NCI-H526 treated with DMSO at 0.1 percent for 48 hours (cell line): Measurements from ENCODE around the gene LDHD.

ENCODE experiments used
- DNase-seq: peaks from one replicate; lab custom pipeline; 2025; lab: John Stamatoyannopoulos, UW

Gene LDHD

DNA sequence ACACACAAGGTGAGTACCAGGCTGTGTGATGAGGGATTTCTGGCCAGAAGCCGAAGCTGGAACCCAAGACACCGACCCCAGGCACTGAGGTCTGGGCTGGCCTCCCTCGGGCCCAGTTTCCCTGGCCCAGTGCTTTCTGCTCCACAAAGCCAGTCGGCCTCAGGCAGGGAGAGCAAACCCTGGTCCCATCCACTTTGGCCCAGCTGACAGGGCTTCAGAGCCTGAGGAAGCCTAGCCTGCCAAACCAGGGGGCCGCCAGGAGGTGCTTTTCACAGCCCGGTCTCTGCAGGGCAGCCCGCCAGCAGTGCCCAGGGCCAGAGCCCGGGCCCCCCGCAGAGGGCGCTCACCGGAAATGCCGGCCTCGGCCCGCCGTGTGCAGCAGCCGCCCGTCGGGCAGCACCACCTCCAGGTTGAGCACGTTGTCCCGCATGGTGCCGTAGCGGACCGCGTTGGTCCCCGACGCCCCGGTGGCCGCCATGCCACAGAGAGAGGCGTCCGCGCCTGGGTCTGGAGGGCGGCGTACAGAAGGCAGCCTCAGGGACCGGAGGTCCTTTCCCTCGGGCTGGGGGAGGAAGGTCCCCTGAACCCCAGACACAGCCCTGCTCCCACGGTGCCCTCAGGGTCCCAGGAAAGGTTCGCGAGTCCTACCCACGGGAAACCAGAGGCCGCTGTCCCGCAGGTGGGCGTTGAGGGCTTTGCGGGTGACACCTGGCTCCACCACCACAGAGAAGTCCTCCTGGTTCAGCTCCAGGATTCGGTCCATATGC, 2.2 kb downstream of the LDHD start:
- no peak for DNase-seq

DNA sequence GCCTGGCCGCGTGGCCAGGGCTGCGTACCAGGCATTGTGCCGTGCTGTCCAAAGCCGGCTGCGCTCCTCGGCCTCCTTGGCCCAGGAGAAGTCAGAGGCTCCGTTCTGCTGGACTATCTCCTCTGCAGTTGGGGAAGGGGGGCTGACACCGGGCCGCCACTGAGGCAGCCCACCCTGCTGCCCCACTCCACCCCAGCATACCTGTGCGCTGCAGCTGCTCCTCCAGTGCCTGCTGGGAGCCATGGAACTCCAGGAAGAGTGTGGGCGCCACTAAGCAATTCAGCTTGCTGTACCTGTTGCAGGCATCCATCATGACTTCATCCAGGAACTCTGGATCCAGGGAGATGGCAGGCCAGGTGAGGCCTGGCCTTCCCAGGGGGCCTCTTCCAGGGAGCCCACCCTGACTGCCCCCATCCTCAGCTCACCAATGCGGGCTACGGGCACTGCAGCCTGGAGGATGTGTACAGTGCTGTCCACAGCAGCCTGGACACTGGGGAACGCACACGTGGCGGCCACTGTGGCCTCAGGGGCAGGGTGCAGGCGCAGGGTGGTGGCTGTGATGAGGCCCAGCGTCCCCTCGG, 2.9 kb downstream of the LDHD start:
- DNase-seq, result no peak

DNA sequence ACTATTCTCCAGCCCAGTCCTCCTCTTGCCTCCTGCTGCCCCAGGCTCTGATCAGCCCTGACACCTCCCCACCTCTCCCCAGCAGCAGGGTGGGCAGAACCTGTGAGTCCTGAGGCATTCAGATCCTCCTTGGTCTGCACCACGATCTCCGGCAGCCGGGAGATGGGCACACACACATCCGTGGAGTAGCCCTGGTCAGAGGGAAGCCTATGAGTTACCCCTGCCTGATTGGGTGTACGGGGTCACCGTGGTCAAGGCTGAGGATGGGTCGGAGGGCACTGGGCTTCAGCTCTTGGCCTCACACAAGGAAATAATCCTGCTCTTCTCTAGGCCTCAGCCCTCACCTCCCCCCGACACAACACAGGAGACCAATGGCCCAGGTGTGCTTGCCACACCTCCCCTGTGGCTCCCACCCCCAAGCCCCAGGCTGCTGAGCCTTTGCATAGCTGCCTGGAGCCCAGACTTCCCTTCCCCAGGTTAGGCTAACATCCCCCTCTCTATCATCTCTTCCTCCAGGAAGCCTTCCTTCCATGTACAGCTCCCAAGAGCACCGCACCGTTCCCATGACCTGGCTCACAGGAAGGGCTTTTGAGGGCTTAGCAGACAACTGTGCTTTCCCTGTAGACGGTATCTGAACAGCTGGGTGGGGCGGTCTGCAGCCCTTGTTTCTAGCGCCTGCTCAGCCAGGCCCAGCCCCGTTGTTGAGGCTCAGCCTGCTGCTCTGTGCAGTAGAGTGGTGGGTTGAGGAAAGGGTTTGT, 3.7 kb downstream of the LDHD start:
- DNase-seq, result no peak

DNA sequence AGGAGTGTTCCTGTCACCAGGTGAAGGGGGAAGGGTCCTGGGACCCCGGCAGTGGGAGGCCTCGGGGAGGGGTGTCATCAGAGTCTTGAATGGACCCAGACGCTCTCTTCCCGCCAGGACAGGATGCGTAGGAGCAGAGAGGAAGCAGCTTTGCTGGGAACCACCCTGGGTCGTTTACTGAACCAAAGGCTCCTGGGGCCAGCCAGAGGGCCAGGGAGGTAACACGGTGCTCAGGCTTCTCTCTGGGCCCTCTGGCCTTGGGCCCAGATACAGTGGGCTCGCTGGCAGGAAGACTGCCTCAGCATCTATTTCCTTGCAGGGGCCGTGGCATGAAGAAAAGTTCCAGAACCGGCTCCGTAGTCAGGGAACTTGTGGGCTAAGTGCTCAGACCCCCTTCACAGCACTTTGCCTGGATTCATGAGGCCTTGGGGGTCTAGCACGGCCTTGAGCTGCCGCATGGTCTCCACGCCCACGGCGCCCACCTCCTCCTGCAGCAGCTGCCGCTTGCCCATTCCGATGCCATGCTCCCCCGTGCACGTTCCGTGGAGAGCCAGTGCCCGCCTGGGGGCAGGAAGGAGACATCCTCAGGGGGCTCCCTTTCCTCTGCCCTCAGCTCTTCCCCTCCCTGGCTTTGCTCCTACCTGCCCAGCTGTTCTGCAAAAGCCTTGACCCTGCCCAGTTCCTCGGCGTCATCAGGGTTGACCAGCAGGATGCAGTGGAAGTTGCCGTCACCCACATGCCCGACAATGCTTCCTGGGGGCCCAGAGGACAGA, 4.4 kb downstream of the LDHD start:
- DNase-seq, result no peak

DNA sequence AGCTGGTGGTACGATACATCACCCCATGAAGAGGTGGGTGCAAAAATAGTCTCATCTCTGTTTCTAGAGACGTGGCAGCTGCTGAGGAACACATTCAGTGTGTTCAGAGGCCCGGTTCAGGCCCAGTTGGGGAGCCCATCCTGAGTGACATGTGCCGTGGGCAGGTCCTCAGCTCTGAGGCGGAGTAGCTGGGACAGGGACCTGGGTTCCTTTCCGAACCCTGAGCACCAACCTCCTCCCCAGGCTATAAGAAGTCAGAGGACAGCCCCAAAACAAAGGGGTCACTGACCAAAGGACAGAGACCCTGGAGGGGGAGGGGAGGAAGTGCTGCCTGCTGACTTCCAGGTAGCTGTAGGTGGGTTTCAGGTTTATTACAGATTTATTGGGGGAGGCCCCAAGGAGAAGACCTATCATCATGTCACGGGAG, 5.1 kb downstream of the LDHD start:
- no peak for DNase-seq

DNA sequence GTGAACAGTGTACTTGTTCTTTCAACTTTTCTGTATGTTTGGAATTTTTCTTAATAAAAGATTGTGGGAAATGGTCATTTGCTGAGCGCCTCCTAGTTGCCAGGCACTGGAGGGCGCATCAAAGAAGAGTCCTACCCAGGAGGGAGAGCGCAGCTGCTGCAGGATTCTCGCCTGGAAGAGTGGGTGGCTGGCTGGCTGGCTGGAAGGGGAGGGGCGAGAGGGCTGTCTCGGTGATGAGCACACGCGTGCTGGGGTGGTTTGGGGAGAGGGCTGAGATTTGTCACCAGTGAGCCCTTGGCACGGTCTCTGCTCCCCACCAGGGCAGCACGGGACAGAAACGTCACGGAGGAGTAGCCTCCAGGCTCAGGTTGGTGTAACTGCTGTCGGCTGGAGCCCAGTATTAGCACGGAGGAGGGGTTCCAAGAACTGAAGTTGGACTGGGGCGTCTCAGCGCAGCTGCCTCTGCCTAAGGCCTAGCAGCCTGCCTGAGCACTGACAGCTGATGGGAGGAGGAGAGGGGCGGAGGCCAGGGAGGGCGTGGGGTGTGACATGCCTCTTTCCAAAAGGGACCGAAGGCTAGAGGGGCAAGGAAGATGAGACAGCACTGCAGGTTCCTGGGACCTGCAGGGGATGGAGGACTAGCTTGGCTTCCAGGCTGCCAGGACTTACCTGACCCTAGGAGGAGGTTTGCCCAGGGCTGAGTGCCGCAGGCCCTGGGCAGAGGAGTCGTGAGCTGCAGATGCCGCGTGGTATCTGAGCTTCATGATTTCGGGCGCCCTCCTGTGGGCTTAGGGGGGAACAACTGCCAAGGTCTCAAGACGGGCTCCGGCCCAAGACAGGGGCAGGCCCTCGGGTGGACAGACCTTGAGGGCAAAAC, 5.7 kb downstream of the LDHD start:
- DNase-seq, result peak; percentile 31

DNA sequence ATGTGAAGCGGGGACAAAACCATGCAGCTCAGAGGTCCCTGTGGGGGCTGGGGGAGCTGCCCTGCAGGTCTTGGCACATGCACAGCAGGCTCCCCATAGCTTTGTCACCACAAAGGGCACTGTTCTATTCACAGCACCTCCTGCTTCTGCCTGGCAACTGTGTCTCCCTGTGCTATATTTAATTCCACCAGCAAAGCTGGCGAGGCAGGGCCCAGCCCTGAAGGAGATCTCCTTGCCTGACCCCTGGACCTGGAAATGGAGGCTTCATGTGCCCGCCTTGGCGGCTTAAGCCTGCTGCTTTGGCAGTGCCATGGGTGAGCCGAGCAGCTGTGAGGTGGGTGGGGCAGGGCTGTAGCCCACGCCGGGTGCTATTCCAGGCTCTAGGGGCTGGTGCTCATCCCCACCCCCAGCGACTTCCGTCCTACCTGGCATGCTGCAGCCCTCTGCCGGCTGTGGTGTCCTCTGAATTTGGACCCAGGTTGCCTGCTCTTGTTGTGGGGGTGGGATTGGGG, 6.8 kb downstream of the LDHD start:
- DNase-seq, result no peak

DNA sequence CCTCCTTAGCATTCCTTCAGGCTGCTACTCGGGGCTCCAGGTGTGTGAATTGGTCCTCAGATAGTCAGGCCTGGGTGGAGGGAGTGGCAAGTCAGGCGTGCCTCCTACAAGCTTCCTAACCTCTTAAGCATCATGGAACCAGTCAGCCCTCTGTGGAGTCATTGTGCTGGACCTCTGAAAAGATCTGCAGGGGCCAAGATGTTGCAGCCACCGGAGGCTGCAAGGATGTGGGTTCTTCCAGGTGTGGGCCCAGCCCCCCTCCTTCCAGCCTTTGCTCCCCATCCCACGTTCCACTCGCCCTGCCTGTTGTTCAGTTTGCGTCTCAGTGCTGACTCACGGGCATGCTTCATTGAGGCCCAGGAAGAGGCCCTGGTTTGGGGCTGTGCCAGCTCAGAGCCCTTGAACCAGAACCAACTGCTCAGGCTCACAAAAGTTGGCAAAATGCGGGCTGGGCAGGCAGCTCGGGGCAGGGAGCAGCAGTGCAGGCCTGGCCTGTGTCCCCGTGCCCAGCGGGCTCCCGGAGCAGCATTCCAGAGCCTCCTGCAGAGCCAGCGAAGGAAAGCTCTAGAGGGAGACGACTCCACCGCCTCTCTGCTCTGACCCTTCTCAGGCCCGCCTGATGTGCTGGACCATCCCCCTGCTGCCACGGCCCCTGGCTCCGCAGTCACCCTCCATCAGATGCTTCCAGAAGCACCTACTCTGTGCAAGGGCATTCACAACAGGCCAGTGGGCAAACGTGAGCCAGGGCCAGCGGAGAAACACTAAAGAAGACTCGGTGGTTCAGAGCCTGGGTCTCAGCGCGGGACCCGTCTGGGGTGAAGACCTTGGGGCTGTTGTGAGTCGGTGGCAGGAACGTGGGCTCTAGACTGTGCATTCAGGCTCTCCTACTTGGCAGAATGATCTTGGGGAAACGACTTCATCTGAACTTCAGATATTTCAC, 7.5 kb downstream of the LDHD start:
- no peak for DNase-seq

DNA sequence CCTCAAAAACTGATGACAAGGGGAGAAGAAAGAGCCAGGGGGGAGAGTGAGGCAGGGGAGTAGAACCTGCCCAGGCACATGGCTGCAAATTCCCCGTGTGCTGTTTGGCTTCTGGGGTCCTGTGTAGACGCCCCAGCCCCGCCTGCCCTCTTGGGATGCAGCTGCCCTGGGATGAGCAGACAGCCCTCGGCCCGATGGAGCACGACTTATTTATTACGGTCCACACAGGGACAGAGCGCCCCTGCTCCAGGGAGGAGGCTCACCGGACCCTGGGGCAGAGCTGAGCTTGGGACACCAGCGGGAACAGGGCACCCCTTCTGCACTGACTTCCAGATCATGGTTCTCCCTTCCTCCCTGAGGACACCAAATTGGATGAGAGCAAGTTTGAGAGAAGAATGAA, 9.1 kb downstream of the LDHD start:
- DNase-seq, result no peak

DNA sequence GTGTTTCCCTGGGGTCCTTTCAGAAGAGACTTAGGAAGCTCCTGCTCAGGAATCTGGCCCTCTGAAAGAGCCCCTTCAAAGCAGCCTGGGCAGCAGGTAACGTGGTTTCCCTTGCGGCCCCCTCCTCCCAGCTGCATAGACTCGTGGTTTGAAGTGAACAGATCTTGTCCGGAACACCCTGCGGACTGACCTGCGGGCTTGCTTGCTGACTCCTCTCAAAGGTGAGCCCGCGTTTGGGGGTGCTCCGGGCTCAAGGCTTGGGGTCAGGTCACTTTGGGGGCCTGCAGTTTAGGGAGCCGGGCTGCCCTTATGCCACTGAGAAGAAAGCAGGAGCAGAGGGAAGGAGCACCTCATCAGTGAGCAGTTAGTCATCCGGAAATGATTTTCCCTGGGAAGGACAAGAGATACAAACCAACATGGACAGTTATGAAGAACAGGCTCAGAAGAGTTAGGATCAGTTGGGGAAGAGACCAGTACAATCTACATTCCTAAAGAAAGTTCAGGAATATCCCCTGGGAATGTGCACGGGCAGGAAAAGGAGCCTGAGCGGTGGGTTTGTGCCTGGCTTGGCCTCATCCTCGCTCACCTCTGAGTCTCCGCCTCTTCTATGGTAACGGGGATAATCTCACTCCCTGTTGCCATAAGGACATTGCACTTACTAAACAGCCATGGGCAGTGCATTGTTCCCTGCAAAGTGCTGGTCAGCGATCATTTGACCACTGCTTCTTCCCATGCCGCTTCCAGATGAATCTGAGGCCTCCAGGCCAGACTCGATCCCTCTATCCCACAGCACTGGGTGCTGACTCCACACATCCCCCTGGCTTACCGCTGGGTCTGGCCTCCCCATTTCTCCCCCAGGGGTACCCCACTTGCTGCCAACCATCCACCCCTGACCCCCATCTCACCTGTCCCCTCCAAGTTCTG, 10.0 kb downstream of the LDHD start:
- no peak for DNase-seq

DNA sequence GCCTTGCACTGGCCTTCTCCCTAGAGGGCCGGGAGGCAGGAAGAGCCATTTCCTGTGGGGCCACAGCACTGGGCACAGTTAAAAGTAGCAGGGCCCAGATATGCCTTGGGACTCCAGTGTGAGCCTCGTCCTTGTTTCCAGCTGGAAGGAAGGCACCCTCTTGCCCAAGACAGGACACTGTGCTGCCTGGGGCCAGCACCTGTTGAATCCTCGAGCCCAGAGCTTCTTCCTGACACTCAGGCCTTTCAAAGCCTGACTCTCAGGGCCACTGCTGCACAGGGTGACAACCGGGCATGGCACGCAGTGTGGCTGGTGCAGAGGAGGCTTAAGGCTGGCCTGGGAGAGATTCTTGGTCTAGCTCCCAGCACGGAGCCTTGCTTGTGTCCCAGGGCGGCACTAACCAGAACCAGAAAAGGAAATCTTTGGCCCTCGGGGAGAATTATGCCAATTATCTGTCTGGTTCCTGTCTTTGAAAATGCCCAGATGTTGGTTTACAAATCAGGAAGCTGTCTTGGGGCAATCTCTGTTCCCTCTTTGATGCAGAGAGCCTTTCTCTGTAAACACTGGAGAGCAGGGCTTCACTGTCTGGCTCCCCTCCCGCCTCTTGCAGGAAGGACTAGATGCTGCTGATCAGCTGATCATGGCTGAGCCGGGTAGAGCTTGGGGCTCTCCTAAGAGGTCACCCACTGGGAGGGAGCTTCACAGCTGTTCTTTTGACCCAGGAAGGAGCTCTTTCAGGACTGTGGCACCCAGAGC, 11.1 kb downstream of the LDHD start:
- no peak for DNase-seq

DNA sequence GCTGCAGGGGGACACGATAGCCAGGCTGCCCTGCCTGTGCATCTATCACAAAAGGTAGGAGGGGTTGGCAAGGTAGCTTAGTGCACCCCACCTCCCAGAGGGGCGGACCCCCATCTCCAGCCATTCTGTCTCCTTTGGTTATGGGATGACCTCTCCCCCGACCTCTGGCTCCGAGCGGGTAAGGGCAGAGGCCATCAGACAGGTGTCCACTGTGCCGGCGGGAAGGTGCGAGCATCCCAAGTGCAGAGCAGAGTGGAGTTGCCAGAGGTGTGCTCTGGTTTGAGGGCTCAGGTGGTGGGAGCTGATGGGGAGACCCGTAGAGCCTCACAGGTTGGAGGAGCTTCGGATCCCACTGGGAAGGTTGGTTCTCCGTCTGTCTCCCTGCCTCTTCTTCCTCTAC, 11.7 kb downstream of the LDHD start:
- no peak for DNase-seq

DNA sequence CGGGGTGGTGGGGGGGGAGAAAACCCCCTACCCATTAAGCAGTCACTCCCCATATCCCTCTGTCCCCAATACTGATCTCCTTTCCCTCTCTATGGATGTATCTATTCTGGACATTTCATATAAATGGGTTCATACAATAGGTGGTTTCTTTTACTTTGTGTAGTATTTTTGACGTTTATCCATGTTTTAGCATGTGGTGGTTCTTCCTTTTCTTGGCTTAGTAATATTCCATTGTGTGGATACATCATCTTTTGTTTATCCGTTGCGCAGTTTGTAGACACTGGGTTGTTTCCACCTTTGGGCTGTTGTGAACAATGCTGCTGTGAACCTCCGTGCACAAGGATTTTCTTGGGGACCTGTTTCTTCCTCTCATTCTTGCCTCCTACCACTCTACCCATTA, 12.6 kb downstream of the LDHD start:
- no peak for DNase-seq

DNA sequence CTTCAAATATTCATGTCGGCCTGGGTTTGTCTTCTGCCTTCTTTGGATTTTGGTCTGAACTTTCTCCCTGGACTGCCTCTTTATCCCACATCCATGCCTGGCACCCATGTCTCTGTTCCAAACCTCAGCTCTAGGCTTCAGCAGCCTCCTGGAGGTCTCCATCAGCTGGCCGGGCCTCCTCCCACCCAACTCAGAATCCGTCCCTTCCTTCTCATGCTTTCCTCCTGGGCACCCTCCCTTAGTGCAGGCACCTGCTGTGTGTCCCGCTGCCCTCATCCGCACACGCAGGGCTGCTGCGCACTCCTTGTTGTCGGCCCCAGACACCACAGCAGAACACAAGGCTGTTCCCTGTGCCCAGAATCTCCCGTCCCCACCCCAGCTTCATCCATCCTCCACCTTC, 14.0 kb downstream of the LDHD start:
- no peak for DNase-seq

DNA sequence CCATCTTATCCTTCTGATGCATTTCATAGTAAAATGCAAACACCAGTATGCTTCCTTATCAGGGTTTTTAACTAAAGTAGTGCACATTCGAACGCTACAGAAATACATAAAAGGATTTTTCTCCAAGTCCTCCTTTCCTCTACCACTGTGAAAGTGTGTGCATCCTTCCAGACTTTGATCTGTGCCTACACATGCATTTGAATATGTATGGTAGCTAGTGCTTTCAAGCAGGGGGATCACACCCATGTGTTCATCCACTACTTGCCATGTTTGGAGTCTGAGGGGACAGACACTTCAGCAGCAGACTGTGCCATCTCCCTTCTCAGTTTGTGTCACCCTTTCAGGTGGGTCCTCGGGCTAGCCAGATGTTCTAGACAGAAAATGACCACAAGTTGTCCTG, 14.9 kb downstream of the LDHD start:
- DNase-seq, result no peak

DNA sequence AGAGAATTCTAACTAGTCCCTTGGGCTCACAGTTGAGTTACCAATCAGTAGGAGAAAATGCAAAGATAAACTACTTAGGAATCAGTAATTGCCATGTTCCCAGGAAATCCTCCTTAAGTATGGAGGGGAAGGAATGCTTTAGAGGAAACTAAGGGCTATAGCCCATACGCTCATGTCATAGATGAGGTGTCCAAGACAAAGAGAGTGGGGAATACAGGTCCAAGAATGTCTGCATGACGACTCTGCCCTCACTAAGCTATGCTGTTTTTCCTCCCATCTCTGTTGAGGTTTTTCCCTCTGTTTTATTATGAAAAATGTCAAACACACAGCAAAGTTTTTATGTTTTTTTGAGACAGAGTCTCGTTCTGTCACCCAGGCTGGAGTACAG, 16.0 kb downstream of the LDHD start:
- DNase-seq, result no peak

DNA sequence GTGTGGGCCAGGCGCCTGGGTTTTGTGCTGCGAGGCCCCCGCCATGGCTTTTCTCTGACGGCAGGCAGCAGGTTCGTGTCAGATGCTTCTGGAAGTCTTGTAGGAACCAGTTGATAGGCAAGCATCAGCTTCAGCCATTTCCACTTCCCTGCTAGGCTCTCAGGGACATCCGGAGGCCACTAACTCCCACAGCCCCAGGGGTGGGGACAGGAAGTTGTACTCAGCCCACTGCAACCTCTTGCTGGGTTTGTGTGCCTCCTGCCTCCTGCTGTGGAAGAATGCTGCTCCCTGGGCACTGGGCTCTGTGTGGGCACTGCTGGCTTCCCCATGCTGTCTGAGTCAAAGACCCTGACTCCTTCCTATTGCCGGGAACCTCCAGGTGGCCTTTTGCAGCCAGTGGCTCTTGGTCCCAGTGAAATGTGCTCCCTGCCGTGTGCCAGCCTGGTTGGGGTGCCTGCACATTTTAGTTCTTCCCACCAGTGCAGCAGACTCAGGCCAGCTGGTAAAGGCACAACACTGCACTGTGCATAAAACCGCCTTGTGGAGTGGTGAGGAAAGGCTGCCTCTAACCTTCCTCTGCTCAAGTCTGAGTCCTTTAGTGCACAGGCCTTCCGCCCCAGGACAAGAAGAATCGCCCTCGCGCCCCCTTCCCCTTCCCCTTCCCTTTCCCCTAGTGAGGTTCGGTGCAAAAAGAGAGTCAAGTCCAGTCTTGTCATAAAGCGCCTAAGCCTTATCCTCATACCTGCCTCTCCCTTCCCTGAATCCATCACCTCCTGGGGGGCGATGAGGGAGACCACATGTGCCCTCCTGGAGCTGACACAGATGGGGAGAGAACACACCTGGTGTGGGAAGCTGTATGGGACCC, 16.6 kb downstream of the LDHD start:
- DNase-seq, result no peak
